Esophagus squamous epithelium (tissue), 4 donors: ENCODE data around the gene VWA3A.

Source experiments
- CTCF ChIP-seq, 6 experiments: fragments of 450-650 bp in 4 of 6; fragments of 200-600 bp in 2 of 6; sonication (generic) in 2 of 6; IDR thresholded peaks; one replicate each; pipeline ENCODE4 v1.5.1; 2016 to 2019; ENCODE audit warnings: antibody characterized with exemption in 6 of 6, mild to moderate bottlenecking in 4 of 6, moderate library complexity in 4 of 6
- POLR2A ChIP-seq, 4 donors: fragments of 450-650 bp; IDR thresholded peaks; one replicate each; pipeline ENCODE4 v1.6.1; 2017; ENCODE audit warnings: antibody characterized with exemption in 4 of 4, mild to moderate bottlenecking in 4 of 4, moderate library complexity in 3 of 4

GRCh38 chr16:22190776-22191531, 98.6 kb downstream of the VWA3A start:
- TF ChIP-seq CTCF (IDR thresholded peaks at IDR 0.05) (no peak), POLR2A (IDR thresholded peaks at IDR 0.05) (peak in 3 of 4 donors; percentile 73 to 96 (median 93))
